ENCODE data around the gene CSMD2. TPM values are rescaled to one million over a fixed set of nuclear protein-coding genes. Genes with fewer than 3 reads are reported as not detected.

The CSMD2 gene
- total RNA-seq, 1 donor from 2014 or later: 2.1 TPM

DNA sequence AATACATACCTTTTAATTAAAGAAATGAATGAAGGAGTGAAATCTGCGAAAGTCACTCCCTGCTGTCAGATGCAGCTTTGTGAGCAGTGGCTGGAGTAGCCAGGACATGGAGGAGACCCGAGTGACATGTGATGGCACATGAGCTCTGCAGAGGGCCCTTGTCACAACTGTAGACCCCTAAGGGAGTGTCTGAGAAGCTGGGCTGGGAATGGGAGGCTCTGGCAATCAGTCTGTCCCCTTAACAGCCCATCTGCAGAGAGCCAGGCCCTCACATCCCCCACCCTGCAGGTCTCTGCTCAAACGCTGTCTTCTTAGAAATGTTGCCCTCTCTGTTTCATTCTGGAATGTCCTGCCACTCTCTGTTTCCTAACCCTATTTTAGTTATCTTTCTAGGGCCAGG, 176.9 kb downstream of the CSMD2 start:
- TF ChIP-seq, protein P1, sequence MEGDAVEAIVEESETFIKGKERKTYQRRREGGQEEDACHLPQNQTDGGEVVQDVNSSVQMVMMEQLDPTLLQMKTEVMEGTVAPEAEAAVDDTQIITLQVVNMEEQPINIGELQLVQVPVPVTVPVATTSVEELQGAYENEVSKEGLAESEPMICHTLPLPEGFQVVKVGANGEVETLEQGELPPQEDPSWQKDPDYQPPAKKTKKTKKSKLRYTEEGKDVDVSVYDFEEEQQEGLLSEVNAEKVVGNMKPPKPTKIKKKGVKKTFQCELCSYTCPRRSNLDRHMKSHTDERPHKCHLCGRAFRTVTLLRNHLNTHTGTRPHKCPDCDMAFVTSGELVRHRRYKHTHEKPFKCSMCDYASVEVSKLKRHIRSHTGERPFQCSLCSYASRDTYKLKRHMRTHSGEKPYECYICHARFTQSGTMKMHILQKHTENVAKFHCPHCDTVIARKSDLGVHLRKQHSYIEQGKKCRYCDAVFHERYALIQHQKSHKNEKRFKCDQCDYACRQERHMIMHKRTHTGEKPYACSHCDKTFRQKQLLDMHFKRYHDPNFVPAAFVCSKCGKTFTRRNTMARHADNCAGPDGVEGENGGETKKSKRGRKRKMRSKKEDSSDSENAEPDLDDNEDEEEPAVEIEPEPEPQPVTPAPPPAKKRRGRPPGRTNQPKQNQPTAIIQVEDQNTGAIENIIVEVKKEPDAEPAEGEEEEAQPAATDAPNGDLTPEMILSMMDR (IDR thresholded peaks at IDR 0.05; ENCODE audit: unreplicated experiment): no peak
- Mint-ChIP-seq H3K27me3 (ENCODE audit: unreplicated experiment) (no peaks in the 10 kb centered on the region), H3K4me1 (ENCODE audit: unreplicated experiment) (no peaks in the 10 kb centered on the region), H3K27ac (ENCODE audit: unreplicated experiment) (no peak overlapping the region), H3K4me3 (ENCODE audit: unreplicated experiment) (no peak overlapping the region), H3K9me3 (ENCODE audit: unreplicated experiment) (no peaks in the 10 kb centered on the region), H3K36me3 (ENCODE audit: low read depth, unreplicated experiment) (no peaks in the 10 kb centered on the region)
- no peak for DNase-seq (ENCODE audit: low spot score)

DNA sequence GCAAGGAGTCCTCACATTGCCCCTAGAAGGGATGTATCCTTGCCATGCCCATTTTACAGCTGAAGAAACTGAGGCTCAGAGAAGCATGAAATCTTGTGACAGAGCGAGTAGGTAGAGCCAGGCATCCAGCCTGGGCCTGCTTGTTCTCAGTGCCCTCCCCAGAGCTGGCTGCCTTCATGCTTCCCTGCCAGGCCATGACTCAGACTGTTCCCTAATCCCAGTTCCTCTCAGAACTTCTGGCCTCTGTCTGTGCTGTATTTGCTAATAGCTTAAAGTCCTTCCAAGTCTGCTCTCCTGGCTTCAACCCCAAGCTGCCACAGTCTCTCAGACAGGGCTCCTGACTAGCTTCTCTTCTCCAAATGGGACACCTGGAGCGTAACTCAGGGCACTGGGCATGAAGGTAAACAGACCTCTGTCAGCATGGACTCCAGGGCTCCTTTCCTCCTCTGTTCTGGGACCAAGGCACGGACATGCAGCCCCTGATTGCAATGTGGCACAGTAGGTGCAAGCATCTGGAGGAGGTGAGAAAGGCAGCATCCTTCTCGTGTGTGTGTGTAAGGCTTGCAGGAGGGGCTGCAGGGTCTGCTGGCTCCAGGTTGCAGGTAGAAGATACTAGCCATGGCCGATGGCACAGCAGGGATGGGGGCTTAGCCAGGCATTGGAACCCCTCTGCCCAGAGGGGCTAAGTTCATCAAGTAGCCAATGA, 178.5 kb downstream of the CSMD2 start:
- TF ChIP-seq, protein P1 (IDR thresholded peaks at IDR 0.05; ENCODE audit: unreplicated experiment): no peak
- no peaks in the 10 kb centered on the region for H3K4me1 Mint-ChIP-seq (ENCODE audit: unreplicated experiment)
- H3K27ac Mint-ChIP-seq (ENCODE audit: unreplicated experiment): no peak overlapping the region
- DNase-seq (ENCODE audit: low spot score): no peak
- no peaks in the 10 kb centered on the region for H3K9me3 Mint-ChIP-seq (ENCODE audit: unreplicated experiment)
- no peak overlapping the region for H3K4me3 Mint-ChIP-seq (ENCODE audit: unreplicated experiment)
- H3K27me3 Mint-ChIP-seq (ENCODE audit: unreplicated experiment): no peaks in the 10 kb centered on the region
- H3K36me3 Mint-ChIP-seq (ENCODE audit: low read depth, unreplicated experiment): no peaks in the 10 kb centered on the region

DNA sequence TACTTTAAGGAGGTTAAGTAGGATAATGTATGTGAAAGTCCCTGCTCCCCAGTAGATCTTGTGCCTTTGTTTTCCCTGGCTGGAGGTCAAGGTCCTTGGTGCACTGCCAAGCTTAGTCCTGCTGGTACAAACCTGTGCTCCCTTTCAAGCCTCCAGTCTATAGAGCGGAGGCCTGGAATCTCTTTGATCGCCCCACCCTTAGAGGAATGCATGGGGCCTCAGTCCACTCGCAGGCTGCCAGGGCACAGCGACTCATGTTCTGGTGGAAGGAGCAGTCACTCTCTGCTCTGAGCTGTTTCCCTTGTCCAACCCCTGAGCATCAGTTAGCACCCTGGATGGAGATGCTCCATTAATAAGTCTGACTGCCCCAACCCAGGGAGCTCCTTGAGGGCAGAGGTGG, 179.4 kb downstream of the CSMD2 start:
- TF ChIP-seq, protein P1 (IDR thresholded peaks at IDR 0.05; ENCODE audit: unreplicated experiment): no peak
- no peaks in the 10 kb centered on the region for H3K9me3 Mint-ChIP-seq (ENCODE audit: unreplicated experiment)
- H3K36me3 Mint-ChIP-seq (ENCODE audit: low read depth, unreplicated experiment): no peaks in the 10 kb centered on the region
- no peak for DNase-seq (ENCODE audit: low spot score)
- H3K27ac Mint-ChIP-seq (ENCODE audit: unreplicated experiment): no peak overlapping the region
- H3K4me3 Mint-ChIP-seq (ENCODE audit: unreplicated experiment): no peak overlapping the region
- H3K27me3 Mint-ChIP-seq (ENCODE audit: unreplicated experiment): peaks cover 1% of the 10 kb centered on the region
- no peaks in the 10 kb centered on the region for H3K4me1 Mint-ChIP-seq (ENCODE audit: unreplicated experiment)

DNA sequence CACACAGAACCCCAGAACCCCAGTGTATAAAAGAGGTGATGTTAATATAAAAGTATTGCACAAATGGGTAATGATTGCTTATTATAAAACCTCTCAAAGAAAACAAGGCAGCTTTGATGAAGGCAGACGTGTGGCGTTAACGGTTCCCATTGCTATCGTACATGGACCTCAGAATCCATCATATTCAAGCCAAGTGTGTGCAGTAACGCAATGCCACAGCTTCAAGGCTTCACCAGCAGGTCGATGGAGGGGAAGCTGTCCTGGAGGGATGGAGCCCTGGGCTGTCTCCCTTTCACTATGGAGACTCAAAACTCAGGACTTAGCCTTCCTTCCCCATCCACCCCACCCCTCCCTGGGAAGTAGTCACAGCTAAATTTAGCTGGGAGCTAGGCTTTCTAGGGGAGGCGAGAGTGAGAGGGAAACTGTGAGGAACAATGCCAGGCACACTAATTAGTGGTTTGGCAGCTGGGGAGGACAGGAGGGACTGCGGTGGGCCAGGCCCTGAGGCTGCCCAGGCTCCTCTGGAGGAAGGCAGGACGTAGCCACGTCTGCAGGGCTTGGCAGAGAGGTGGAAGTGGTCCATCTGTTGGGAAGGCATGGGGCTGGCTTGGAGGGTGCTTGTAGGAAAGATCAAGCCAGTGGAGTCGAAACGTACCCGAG, 180.0 kb downstream of the CSMD2 start:
- Mint-ChIP-seq H3K4me1 (ENCODE audit: unreplicated experiment) (no peaks in the 10 kb centered on the region), H3K27ac (ENCODE audit: unreplicated experiment) (no peak overlapping the region), H3K4me3 (ENCODE audit: unreplicated experiment) (no peak overlapping the region), H3K9me3 (ENCODE audit: unreplicated experiment) (no peaks in the 10 kb centered on the region), H3K27me3 (ENCODE audit: unreplicated experiment) (peaks cover 4% of the 10 kb centered on the region), H3K36me3 (ENCODE audit: low read depth, unreplicated experiment) (no peaks in the 10 kb centered on the region)
- TF ChIP-seq, protein P1 (IDR thresholded peaks at IDR 0.05; ENCODE audit: unreplicated experiment): no peak
- DNase-seq (ENCODE audit: low spot score): no peak

DNA sequence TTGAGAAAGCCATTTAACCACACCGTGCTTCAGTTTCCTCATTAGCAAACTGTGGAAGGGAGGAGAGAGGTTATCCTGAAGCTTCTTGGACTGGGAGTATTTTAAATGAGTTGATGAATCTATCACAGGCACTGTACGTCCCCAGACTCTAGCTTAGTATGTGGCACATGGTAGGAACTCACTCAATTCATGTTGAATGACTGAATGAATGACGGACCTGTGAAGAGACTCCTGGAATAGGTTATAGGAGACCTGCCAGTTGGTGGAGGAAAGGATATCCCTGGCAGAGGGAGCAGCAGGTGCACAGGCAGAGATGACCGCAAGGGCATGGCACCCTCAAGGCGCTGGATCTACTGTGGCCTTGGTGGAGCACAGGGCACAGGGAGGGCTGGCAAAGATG, 182.6 kb downstream of the CSMD2 start:
- TF ChIP-seq, protein P1 (IDR thresholded peaks at IDR 0.05; ENCODE audit: unreplicated experiment): no peak
- no peaks in the 10 kb centered on the region for H3K36me3 Mint-ChIP-seq (ENCODE audit: low read depth, unreplicated experiment)
- H3K4me3 Mint-ChIP-seq (ENCODE audit: unreplicated experiment): no peak overlapping the region
- H3K27ac Mint-ChIP-seq (ENCODE audit: unreplicated experiment): no peak overlapping the region
- H3K4me1 Mint-ChIP-seq (ENCODE audit: unreplicated experiment): no peaks in the 10 kb centered on the region
- H3K27me3 Mint-ChIP-seq (ENCODE audit: unreplicated experiment): peaks cover 7% of the 10 kb centered on the region
- no peak for DNase-seq (ENCODE audit: low spot score)
- no peaks in the 10 kb centered on the region for H3K9me3 Mint-ChIP-seq (ENCODE audit: unreplicated experiment)

Measured in endothelial cell (in vitro differentiated cells).